HEK293 (cell line): ENCODE data around the gene RPS19.
A peak's percentile ranks its signal among the peaks of the same experiment; 100 is the strongest.

Source experiments
- GLIS2 ChIP-seq: fragments of 450-650 bp; formaldehyde crosslinking; IDR thresholded peaks from 2 replicates; pipeline ENCODE4 v1.5.1; 2016; ENCODE audit warnings: missing biosample characterization, missing genetic modification characterization
- IKZF3 ChIP-seq: fragments of 450-650 bp; IDR thresholded peaks from 2 replicates; pipeline ENCODE4 v1.5.0; 2018; ENCODE audit warnings: missing biosample characterization, mild to moderate bottlenecking, missing genetic modification characterization, moderate library complexity
- KLF8 ChIP-seq: fragments of 450-650 bp; formaldehyde crosslinking; IDR thresholded peaks from 2 replicates; pipeline ENCODE4 v1.5.1; 2016; ENCODE audit warnings: missing biosample characterization, missing genetic modification characterization
- SCRT1 ChIP-seq: fragments of 450-650 bp; formaldehyde crosslinking; IDR thresholded peaks from 2 replicates; pipeline ENCODE4 v1.5.1; 2016; ENCODE audit warnings: missing biosample characterization, missing genetic modification characterization, borderline replicate concordance
- SETDB1 ChIP-seq: IDR thresholded peaks from one replicate; pipeline ENCODE4 v1.6.1; 2017; ENCODE audit warnings: mild to moderate bottlenecking, low read length, moderate library complexity, mixed read lengths; ENCODE audit not compliant: insufficient read length
- ZFP3 ChIP-seq: fragments of 450-650 bp; formaldehyde crosslinking; IDR thresholded peaks from 2 replicates; pipeline ENCODE4 v1.5.1; 2016; ENCODE audit warnings: low read depth, missing biosample characterization, missing genetic modification characterization
- ZNF10 ChIP-seq: fragments of 450-650 bp; formaldehyde crosslinking; IDR thresholded peaks from 2 replicates; pipeline ENCODE4 v1.5.1; 2017; ENCODE audit warnings: missing biosample characterization, missing genetic modification characterization
- ZNF184 ChIP-seq: fragments of 450-650 bp; IDR thresholded peaks from 2 replicates; pipeline ENCODE4 v1.5.1; 2018; ENCODE audit warnings: missing biosample characterization, mild to moderate bottlenecking, missing genetic modification characterization
- ZNF211 ChIP-seq: fragments of 450-650 bp; formaldehyde crosslinking; IDR thresholded peaks from 2 replicates; pipeline ENCODE4 v1.5.1; 2016; ENCODE audit warnings: low read depth, missing biosample characterization, missing genetic modification characterization
- ZNF423 ChIP-seq: fragments of 450-650 bp; formaldehyde crosslinking; IDR thresholded peaks from 2 replicates; pipeline ENCODE4 v1.5.1; 2016; ENCODE audit warnings: missing biosample characterization, missing genetic modification characterization
- ZNF571 ChIP-seq: fragments of 450-650 bp; formaldehyde crosslinking; IDR thresholded peaks from 2 replicates; pipeline ENCODE4 v1.5.0; 2017; ENCODE audit warnings: missing biosample characterization, missing genetic modification characterization
- ZNF600 ChIP-seq: fragments of 450-650 bp; formaldehyde crosslinking; IDR thresholded peaks from 2 replicates; pipeline ENCODE4 v1.5.1; 2016; ENCODE audit warnings: missing biosample characterization, missing genetic modification characterization
- ZNF629 ChIP-seq: fragments of 450-650 bp; formaldehyde crosslinking; IDR thresholded peaks from 2 replicates; pipeline ENCODE4 v1.5.1; 2017; ENCODE audit warnings: missing biosample characterization, missing genetic modification characterization
- ZNF76 ChIP-seq: fragments of 450-650 bp; formaldehyde crosslinking; IDR thresholded peaks from 2 replicates; pipeline ENCODE4; 2016; ENCODE audit warnings: low read depth, missing biosample characterization, missing genetic modification characterization, borderline replicate concordance
- ZSCAN16 ChIP-seq: fragments of 450-650 bp; formaldehyde crosslinking; IDR thresholded peaks from 2 replicates; pipeline ENCODE4 v1.5.1; 2016; ENCODE audit warnings: missing biosample characterization, missing genetic modification characterization
- TF ChIP-seq, protein P1 (sequence below): IDR thresholded peaks from 2 replicates; pipeline ENCODE4 v1.6.1; 2011; ENCODE audit warnings: mild to moderate bottlenecking, low read depth, low read length, borderline replicate concordance
- TF ChIP-seq, protein P2 (sequence below): fragments of 450-650 bp; formaldehyde crosslinking; conservative IDR thresholded peaks from 2 replicates; pipeline ENCODE4 v1.5.1; 2016; ENCODE audit warnings: low read depth, missing biosample characterization, missing genetic modification characterization
- TF ChIP-seq, protein P3 (sequence below): fragments of 450-650 bp; formaldehyde crosslinking; IDR thresholded peaks from 2 replicates; pipeline ENCODE4 v1.5.1; 2016; ENCODE audit warnings: missing biosample characterization, missing genetic modification characterization
- TF ChIP-seq, protein P4 (sequence below): fragments of 450-650 bp; formaldehyde crosslinking; IDR thresholded peaks from 2 replicates; pipeline ENCODE4 v1.5.1; 2016; ENCODE audit warnings: missing biosample characterization, missing genetic modification characterization
- TF ChIP-seq, protein P5 (sequence below): fragments of 450-650 bp; formaldehyde crosslinking; IDR thresholded peaks from 2 replicates; pipeline ENCODE4 v1.5.1; 2016; ENCODE audit warnings: missing biosample characterization, missing genetic modification characterization
- TF ChIP-seq, protein P6 (sequence below): fragments of 450-650 bp; formaldehyde crosslinking; IDR thresholded peaks from 2 replicates; pipeline ENCODE4 v1.5.1; 2016; ENCODE audit warnings: missing biosample characterization, missing genetic modification characterization

The RPS19 gene

DNA sequence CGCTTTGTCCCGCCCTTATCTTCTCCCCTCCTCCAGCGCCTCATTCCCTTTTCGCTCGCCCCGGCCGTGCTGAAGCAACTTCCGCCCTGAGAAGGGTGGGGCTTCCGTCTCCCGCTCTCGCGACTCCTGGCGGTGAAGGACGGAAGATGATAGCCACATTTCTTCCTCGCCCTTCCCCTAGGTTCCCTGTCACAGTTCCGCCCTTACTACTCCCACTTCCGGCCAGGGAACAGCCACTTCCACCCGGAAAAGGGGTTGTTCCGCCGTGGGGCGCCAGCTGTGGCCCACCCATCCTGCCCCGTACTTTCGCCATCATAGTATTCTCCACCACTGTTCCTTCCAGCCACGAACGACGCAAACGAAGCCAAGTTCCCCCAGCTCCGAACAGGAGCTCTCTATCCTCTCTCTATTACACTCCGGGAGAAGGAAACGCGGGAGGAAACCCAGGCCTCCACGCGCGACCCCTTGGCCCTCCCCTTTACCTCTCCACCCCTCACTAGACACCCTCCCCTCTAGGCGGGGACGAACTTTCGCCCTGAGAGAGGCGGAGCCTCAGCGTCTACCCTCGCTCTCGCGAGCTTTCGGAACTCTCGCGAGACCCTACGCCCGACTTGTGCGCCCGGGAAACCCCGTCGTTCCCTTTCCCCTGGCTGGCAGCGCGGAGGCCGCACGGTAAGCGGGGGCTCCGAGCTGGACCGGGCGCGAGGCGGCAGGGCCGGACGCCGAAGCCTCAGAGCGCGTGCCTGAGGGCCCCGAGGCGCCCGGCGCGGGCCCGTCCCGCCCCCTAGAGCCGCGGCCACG, at the start of gene RPS19 (continued):
- TF ChIP-seq ZNF571 (tag by site-specific recombination) = no peak
- TF ChIP-seq, protein P1, sequence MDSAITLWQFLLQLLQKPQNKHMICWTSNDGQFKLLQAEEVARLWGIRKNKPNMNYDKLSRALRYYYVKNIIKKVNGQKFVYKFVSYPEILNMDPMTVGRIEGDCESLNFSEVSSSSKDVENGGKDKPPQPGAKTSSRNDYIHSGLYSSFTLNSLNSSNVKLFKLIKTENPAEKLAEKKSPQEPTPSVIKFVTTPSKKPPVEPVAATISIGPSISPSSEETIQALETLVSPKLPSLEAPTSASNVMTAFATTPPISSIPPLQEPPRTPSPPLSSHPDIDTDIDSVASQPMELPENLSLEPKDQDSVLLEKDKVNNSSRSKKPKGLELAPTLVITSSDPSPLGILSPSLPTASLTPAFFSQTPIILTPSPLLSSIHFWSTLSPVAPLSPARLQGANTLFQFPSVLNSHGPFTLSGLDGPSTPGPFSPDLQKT = peak; percentile 65; the same call in 1 of the 2 replicates
- TF ChIP-seq, protein P2, sequence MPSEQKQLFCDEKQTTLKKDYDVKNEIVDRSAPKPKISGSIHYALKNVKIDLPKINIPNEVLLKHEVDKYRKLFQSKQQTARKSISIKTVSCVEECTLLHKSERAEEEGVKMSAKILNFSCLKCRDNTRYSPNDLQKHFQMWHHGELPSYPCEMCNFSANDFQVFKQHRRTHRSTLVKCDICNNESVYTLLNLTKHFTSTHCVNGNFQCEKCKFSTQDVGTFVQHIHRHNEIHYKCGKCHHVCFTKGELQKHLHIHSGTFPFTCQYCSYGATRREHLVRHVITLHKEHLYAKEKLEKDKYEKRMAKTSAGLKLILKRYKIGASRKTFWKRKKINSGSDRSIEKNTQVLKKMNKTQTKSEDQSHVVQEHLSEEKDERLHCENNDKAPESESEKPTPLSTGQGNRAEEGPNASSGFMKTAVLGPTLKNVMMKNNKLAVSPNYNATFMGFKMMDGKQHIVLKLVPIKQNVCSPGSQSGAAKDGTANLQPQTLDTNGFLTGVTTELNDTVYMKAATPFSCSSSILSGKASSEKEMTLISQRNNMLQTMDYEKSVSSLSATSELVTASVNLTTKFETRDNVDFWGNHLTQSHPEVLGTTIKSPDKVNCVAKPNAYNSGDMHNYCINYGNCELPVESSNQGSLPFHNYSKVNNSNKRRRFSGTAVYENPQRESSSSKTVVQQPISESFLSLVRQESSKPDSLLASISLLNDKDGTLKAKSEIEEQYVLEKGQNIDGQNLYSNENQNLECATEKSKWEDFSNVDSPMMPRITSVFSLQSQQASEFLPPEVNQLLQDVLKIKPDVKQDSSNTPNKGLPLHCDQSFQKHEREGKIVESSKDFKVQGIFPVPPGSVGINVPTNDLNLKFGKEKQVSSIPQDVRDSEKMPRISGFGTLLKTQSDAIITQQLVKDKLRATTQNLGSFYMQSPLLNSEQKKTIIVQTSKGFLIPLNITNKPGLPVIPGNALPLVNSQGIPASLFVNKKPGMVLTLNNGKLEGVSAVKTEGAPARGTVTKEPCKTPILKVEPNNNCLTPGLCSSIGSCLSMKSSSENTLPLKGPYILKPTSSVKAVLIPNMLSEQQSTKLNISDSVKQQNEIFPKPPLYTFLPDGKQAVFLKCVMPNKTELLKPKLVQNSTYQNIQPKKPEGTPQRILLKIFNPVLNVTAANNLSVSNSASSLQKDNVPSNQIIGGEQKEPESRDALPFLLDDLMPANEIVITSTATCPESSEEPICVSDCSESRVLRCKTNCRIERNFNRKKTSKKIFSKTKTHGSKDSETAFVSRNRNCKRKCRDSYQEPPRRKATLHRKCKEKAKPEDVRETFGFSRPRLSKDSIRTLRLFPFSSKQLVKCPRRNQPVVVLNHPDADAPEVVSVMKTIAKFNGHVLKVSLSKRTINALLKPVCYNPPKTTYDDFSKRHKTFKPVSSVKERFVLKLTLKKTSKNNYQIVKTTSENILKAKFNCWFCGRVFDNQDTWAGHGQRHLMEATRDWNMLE = peak; percentile 98
- TF ChIP-seq, protein P3, sequence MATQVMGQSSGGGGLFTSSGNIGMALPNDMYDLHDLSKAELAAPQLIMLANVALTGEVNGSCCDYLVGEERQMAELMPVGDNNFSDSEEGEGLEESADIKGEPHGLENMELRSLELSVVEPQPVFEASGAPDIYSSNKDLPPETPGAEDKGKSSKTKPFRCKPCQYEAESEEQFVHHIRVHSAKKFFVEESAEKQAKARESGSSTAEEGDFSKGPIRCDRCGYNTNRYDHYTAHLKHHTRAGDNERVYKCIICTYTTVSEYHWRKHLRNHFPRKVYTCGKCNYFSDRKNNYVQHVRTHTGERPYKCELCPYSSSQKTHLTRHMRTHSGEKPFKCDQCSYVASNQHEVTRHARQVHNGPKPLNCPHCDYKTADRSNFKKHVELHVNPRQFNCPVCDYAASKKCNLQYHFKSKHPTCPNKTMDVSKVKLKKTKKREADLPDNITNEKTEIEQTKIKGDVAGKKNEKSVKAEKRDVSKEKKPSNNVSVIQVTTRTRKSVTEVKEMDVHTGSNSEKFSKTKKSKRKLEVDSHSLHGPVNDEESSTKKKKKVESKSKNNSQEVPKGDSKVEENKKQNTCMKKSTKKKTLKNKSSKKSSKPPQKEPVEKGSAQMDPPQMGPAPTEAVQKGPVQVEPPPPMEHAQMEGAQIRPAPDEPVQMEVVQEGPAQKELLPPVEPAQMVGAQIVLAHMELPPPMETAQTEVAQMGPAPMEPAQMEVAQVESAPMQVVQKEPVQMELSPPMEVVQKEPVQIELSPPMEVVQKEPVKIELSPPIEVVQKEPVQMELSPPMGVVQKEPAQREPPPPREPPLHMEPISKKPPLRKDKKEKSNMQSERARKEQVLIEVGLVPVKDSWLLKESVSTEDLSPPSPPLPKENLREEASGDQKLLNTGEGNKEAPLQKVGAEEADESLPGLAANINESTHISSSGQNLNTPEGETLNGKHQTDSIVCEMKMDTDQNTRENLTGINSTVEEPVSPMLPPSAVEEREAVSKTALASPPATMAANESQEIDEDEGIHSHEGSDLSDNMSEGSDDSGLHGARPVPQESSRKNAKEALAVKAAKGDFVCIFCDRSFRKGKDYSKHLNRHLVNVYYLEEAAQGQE (tag by site-specific recombination) = 0 out of 2 replicates have a peak, but pooled peaks have one; percentile 58
- TF ChIP-seq ZSCAN16 (tag by site-specific recombination) = peak; percentile 52; the same call in 1 of the 2 replicates
- TF ChIP-seq KLF8 (tag by site-specific recombination) = peak; percentile 100
- TF ChIP-seq ZNF211 (tag by site-specific recombination) = no peak
- TF ChIP-seq, protein P4, sequence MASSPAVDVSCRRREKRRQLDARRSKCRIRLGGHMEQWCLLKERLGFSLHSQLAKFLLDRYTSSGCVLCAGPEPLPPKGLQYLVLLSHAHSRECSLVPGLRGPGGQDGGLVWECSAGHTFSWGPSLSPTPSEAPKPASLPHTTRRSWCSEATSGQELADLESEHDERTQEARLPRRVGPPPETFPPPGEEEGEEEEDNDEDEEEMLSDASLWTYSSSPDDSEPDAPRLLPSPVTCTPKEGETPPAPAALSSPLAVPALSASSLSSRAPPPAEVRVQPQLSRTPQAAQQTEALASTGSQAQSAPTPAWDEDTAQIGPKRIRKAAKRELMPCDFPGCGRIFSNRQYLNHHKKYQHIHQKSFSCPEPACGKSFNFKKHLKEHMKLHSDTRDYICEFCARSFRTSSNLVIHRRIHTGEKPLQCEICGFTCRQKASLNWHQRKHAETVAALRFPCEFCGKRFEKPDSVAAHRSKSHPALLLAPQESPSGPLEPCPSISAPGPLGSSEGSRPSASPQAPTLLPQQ (tag by site-specific recombination) = peak; percentile 95
- peak; percentile 86 for TF ChIP-seq ZNF629 (tag by site-specific recombination)
- TF ChIP-seq ZFP3 (tag by site-specific recombination) = no peak
- peak; percentile 99 for TF ChIP-seq IKZF3 (tag by site-specific recombination)
- peak; percentile 81 for TF ChIP-seq ZNF600
- peak; percentile 100 for TF ChIP-seq GLIS2 (tag by site-specific recombination)
- no peak; the same call in 1 of the 2 replicates for TF ChIP-seq ZNF184 (tag by site-specific recombination)
- TF ChIP-seq ZNF10 (tag by site-specific recombination) = peak; percentile 91
- no peak for TF ChIP-seq SETDB1
- TF ChIP-seq, protein P5, sequence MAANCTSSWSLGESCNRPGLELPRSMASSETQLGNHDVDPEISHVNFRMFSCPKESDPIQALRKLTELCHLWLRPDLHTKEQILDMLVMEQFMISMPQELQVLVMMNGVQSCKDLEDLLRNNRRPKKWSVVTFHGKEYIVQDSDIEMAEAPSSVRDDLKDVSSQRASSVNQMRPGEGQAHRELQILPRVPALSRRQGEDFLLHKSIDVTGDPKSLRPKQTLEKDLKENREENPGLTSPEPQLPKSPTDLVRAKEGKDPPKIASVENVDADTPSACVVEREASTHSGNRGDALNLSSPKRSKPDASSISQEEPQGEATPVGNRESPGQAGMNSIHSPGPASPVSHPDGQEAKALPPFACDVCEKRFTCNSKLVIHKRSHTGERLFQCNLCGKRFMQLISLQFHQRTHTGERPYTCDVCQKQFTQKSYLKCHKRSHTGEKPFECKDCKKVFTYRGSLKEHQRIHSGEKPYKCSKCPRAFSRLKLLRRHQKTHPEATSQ (tag by site-specific recombination) = peak; percentile 76; the same call in 1 of the 2 replicates
- TF ChIP-seq ZNF76 (tag by site-specific recombination) = peak; percentile 90
- peak; percentile 58; the same call in 1 of the 2 replicates for TF ChIP-seq SCRT1
- TF ChIP-seq ZNF423 (tag by site-specific recombination) = no peak
- TF ChIP-seq, protein P6, sequence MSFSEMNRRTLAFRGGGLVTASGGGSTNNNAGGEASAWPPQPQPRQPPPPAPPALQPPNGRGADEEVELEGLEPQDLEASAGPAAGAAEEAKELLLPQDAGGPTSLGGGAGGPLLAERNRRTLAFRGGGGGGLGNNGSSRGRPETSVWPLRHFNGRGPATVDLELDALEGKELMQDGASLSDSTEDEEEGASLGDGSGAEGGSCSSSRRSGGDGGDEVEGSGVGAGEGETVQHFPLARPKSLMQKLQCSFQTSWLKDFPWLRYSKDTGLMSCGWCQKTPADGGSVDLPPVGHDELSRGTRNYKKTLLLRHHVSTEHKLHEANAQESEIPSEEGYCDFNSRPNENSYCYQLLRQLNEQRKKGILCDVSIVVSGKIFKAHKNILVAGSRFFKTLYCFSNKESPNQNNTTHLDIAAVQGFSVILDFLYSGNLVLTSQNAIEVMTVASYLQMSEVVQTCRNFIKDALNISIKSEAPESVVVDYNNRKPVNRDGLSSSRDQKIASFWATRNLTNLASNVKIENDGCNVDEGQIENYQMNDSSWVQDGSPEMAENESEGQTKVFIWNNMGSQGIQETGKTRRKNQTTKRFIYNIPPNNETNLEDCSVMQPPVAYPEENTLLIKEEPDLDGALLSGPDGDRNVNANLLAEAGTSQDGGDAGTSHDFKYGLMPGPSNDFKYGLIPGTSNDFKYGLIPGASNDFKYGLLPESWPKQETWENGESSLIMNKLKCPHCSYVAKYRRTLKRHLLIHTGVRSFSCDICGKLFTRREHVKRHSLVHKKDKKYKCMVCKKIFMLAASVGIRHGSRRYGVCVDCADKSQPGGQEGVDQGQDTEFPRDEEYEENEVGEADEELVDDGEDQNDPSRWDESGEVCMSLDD (tag by site-specific recombination) = peak; percentile 99
